Measurements from ENCODE around the gene SHISAL1.
A peak's percentile ranks its signal among the peaks of the same experiment; 100 is the strongest.
"Not testable (repeated sequence)": the region's sequence is repeated elsewhere in the genome, so short reads cannot be mapped to it uniquely, and the experiment has no call there.

The SHISAL1 gene

GRCh38 chr22:44325718-44326490, 13.2 kb upstream of the SHISAL1 start:
- ATAC-seq, result no peak
- peaks cover 19% of the 10 kb centered on the region for H3K4me1 Mint-ChIP-seq
- H3K27ac Mint-ChIP-seq, result no peak overlapping the region

GRCh38 chr22:44323140-44323790, 10.5 kb upstream of the SHISAL1 start:
- DNase-seq; ATAC-seq; H3K4me3 Mint-ChIP-seq; H3K36me3 Mint-ChIP-seq (ENCODE audit: low read depth); H3K4me1 Mint-ChIP-seq; H3K9me3 Mint-ChIP-seq; H3K27ac Mint-ChIP-seq: not testable (repeated sequence)
- H3K27me3 Mint-ChIP-seq, result peaks cover 32% of the 10 kb centered on the region

More at GRCh38 chr22:44325718-44326490, 13.2 kb upstream of the SHISAL1 start:
- H3K9me3 Mint-ChIP-seq, result no peaks in the 10 kb centered on the region
- peak overlapping the region; percentile 57 for H3K4me3 Mint-ChIP-seq
- H3K36me3 Mint-ChIP-seq (ENCODE audit: low read depth), result no peaks in the 10 kb centered on the region
- peaks cover 55% of the 10 kb centered on the region for H3K27me3 Mint-ChIP-seq
- no peak for DNase-seq

GRCh38 chr22:44319685-44320084, 6.9 kb upstream of the SHISAL1 start:
- Mint-ChIP-seq H3K36me3 (ENCODE audit: low read depth) (no peaks in the 10 kb centered on the region), H3K9me3 (no peaks in the 10 kb centered on the region), H3K4me1 (peaks cover 7% of the 10 kb centered on the region), H3K4me3 (no peak overlapping the region), H3K27me3 (peaks cover 10% of the 10 kb centered on the region), H3K27ac (no peak overlapping the region)
- ATAC-seq, result no peak
- DNase-seq, result no peak

GRCh38 chr22:44318751-44319150, 6.0 kb upstream of the SHISAL1 start:
- no peak overlapping the region for H3K4me3 Mint-ChIP-seq
- no peak for DNase-seq
- H3K27me3 Mint-ChIP-seq, result peaks cover 9% of the 10 kb centered on the region
- H3K9me3 Mint-ChIP-seq, result no peaks in the 10 kb centered on the region
- ATAC-seq, result no peak
- H3K36me3 Mint-ChIP-seq (ENCODE audit: low read depth), result no peaks in the 10 kb centered on the region
- peaks cover 14% of the 10 kb centered on the region for H3K4me1 Mint-ChIP-seq
- no peak overlapping the region for H3K27ac Mint-ChIP-seq

GRCh38 chr22:44317886-44318637, 5.3 kb upstream of the SHISAL1 start:
- Mint-ChIP-seq H3K27me3 (peaks cover 3% of the 10 kb centered on the region), H3K27ac (no peak overlapping the region), H3K4me3 (no peak overlapping the region), H3K9me3 (no peaks in the 10 kb centered on the region), H3K36me3 (ENCODE audit: low read depth) (no peaks in the 10 kb centered on the region), H3K4me1 (peaks cover 16% of the 10 kb centered on the region)
- no peak for DNase-seq
- ATAC-seq, result no peak

- Mint-ChIP-seq H3K4me3 (no peak overlapping the region), H3K4me1 (peaks cover 16% of the 10 kb centered on the region), H3K36me3 (ENCODE audit: low read depth) (no peaks in the 10 kb centered on the region), H3K27ac (no peak overlapping the region), H3K9me3 (no peaks in the 10 kb centered on the region), H3K27me3 (no peaks in the 10 kb centered on the region)
- DNase-seq, result no peak
- ATAC-seq, result no peak
These were observed 4.3 kb upstream of the SHISAL1 start for GRCh38 chr22:44317123-44317444.

GRCh38 chr22:44316393-44317122, 3.8 kb upstream of the SHISAL1 start:
- DNase-seq, result no peak
- peaks cover 16% of the 10 kb centered on the region for H3K4me1 Mint-ChIP-seq
- H3K4me3 Mint-ChIP-seq, result no peak overlapping the region
- ATAC-seq, result no peak
- H3K36me3 Mint-ChIP-seq (ENCODE audit: low read depth), result no peaks in the 10 kb centered on the region
- no peak overlapping the region for H3K27ac Mint-ChIP-seq
- no peaks in the 10 kb centered on the region for H3K27me3 Mint-ChIP-seq
- H3K9me3 Mint-ChIP-seq, result no peaks in the 10 kb centered on the region

- Mint-ChIP-seq H3K27me3 (no peaks in the 10 kb centered on the region), H3K4me3 (no peak overlapping the region), H3K9me3 (no peaks in the 10 kb centered on the region), H3K27ac (no peak overlapping the region), H3K4me1 (peaks cover 16% of the 10 kb centered on the region), H3K36me3 (ENCODE audit: low read depth) (no peaks in the 10 kb centered on the region)
- ATAC-seq, result no peak
- peak; percentile 12 for DNase-seq
These were observed 1.8 kb upstream of the SHISAL1 start for GRCh38 chr22:44314425-44315067.

- Mint-ChIP-seq H3K4me3 (no peak overlapping the region), H3K27ac (no peak overlapping the region), H3K27me3 (no peaks in the 10 kb centered on the region), H3K4me1 (peaks cover 16% of the 10 kb centered on the region), H3K9me3 (no peaks in the 10 kb centered on the region), H3K36me3 (ENCODE audit: low read depth) (no peaks in the 10 kb centered on the region)
- ATAC-seq (no peak), DNase-seq (no peak)
These were observed 745 bp upstream of the SHISAL1 start for GRCh38 chr22:44313385-44314006.

- ATAC-seq (no peak), DNase-seq (no peak)
- Mint-ChIP-seq H3K36me3 (ENCODE audit: low read depth) (no peaks in the 10 kb centered on the region), H3K4me3 (no peak overlapping the region), H3K9me3 (no peaks in the 10 kb centered on the region), H3K4me1 (peaks cover 16% of the 10 kb centered on the region), H3K27ac (no peak overlapping the region), H3K27me3 (no peaks in the 10 kb centered on the region)
These were observed 938 bp downstream of the SHISAL1 start for GRCh38 chr22:44311855-44312170.

- no peaks in the 10 kb centered on the region for H3K27me3 Mint-ChIP-seq
- H3K9me3 Mint-ChIP-seq, result no peaks in the 10 kb centered on the region
- ATAC-seq (no peak), DNase-seq (no peak)
- no peak overlapping the region for H3K27ac Mint-ChIP-seq
- H3K4me3 Mint-ChIP-seq, result no peak overlapping the region
- no peaks in the 10 kb centered on the region for H3K36me3 Mint-ChIP-seq (ENCODE audit: low read depth)
- H3K4me1 Mint-ChIP-seq, result peaks cover 16% of the 10 kb centered on the region
These were observed 1.5 kb downstream of the SHISAL1 start for GRCh38 chr22:44311104-44311854.

- DNase-seq (no peak), ATAC-seq (no peak)
- H3K27ac Mint-ChIP-seq, result no peak overlapping the region
- H3K36me3 Mint-ChIP-seq (ENCODE audit: low read depth), result no peaks in the 10 kb centered on the region
- peaks cover 8% of the 10 kb centered on the region for H3K4me1 Mint-ChIP-seq
- H3K4me3 Mint-ChIP-seq, result no peak overlapping the region
- H3K9me3 Mint-ChIP-seq, result no peaks in the 10 kb centered on the region
- H3K27me3 Mint-ChIP-seq, result peaks cover 3% of the 10 kb centered on the region
These were observed 3.1 kb downstream of the SHISAL1 start for GRCh38 chr22:44309647-44310046.

GRCh38 chr22:44309137-44309536, 3.6 kb downstream of the SHISAL1 start:
- Mint-ChIP-seq H3K4me1 (peaks cover 3% of the 10 kb centered on the region), H3K4me3 (no peak overlapping the region), H3K27ac (no peak overlapping the region), H3K27me3 (peaks cover 3% of the 10 kb centered on the region), H3K36me3 (ENCODE audit: low read depth) (no peaks in the 10 kb centered on the region), H3K9me3 (no peaks in the 10 kb centered on the region)
- ATAC-seq (peak; percentile 13), DNase-seq (no peak)

Data from activated naive CD8-positive, alpha-beta T cell treated with anti-CD3 and anti-CD28 coated beads, Interleukin-2, amount 50 U/mL, for 24 hours (primary cell).